HEK293 (cell line): ENCODE data around the gene ADGRF1.

Source experiments
- CTCF ChIA-PET: fragments of 350-600 bp; formaldehyde crosslinking; extraction: SDS; loops from one replicate; lab custom pipeline; 2021; ENCODE audit warnings: antibody characterized with exemption; lab: Yijun Ruan, JAX
- POLR2A ChIA-PET: fragments of 300-600 bp; formaldehyde crosslinking; extraction: SDS; loops from one replicate; lab custom pipeline; 2020; ENCODE audit warnings: antibody characterized with exemption, inconsistent platforms; lab: Yijun Ruan, JAX
- H3K27ac ChIP-seq: fragments of 200-500 bp; sonication (Bioruptor generic); 2 replicates; pipeline ENCODE4 v1.5.1; 2014; ENCODE audit warnings: low read depth, low read length, control low read depth, inconsistent platforms; ENCODE audit errors: extremely low read depth
- H3K36me3 ChIP-seq, 2 experiments: fragments of 200-500 bp in 1 of 2; sonication (Bioruptor generic) in 1 of 2; 1 replicate in 1 of 2; 2 replicates in 1 of 2; pipeline ENCODE4 v1.5.1; 2014 to 2017; ENCODE audit warnings: inconsistent platforms in 2 of 2, low read length in 2 of 2; ENCODE audit not compliant: control insufficient read depth in 2 of 2, insufficient read depth in 1 of 2
- H3K4me1 ChIP-seq: fragments of 200-500 bp; sonication (Bioruptor generic); 2 replicates; pipeline ENCODE4 v1.5.1; 2014; ENCODE audit warnings: mild to moderate bottlenecking, low read length, inconsistent platforms; ENCODE audit not compliant: control insufficient read depth, insufficient read depth
- H3K4me3 ChIP-seq: 2 replicates; pipeline ENCODE4 v1.5.1; 2011; ENCODE audit warnings: low read depth, mild to moderate bottlenecking, control low read depth, low read length, moderate library complexity
- H3K9me3 ChIP-seq: fragments of 200-500 bp; sonication (Bioruptor generic); 2 replicates; pipeline ENCODE4 v1.5.1; 2014; ENCODE audit warnings: low read depth, low read length, inconsistent platforms; ENCODE audit not compliant: control insufficient read depth, insufficient read depth
- BCL11A ChIP-seq: fragments of 450-650 bp; formaldehyde crosslinking; IDR thresholded peaks from 2 replicates; pipeline ENCODE4 v1.5.1; 2016; ENCODE audit warnings: low read depth, missing biosample characterization, missing genetic modification characterization
- OSR2 ChIP-seq: fragments of 450-650 bp; formaldehyde crosslinking; IDR thresholded peaks from 2 replicates; pipeline ENCODE4 v1.5.1; 2016; ENCODE audit warnings: missing biosample characterization, missing genetic modification characterization
- OVOL3 ChIP-seq: fragments of 450-650 bp; formaldehyde crosslinking; IDR thresholded peaks from 2 replicates; pipeline ENCODE4 v1.5.1; 2016; ENCODE audit warnings: missing biosample characterization, missing genetic modification characterization
- TRIM28 ChIP-seq: IDR thresholded peaks from 2 replicates; pipeline ENCODE4 v1.6.1; 2011; ENCODE audit warnings: low read length, control low read depth, borderline replicate concordance
- ZFP3 ChIP-seq: fragments of 450-650 bp; formaldehyde crosslinking; IDR thresholded peaks from 2 replicates; pipeline ENCODE4 v1.5.1; 2016; ENCODE audit warnings: low read depth, missing biosample characterization, missing genetic modification characterization
- ZIC2 ChIP-seq: fragments of 450-650 bp; formaldehyde crosslinking; IDR thresholded peaks from 2 replicates; pipeline ENCODE4 v1.5.1; 2016; ENCODE audit warnings: missing biosample characterization, missing genetic modification characterization
- ZNF10 ChIP-seq: fragments of 450-650 bp; formaldehyde crosslinking; IDR thresholded peaks from 2 replicates; pipeline ENCODE4 v1.5.1; 2017; ENCODE audit warnings: missing biosample characterization, missing genetic modification characterization
- ZNF114 ChIP-seq: fragments of 450-650 bp; formaldehyde crosslinking; IDR thresholded peaks from 2 replicates; pipeline ENCODE4 v1.5.0; 2017; ENCODE audit warnings: missing biosample characterization, missing genetic modification characterization
- ZNF146 ChIP-seq: fragments of 450-650 bp; formaldehyde crosslinking; IDR thresholded peaks from 2 replicates; pipeline ENCODE4 v1.5.1; 2016; ENCODE audit warnings: missing biosample characterization, missing genetic modification characterization
- ZNF155 ChIP-seq: fragments of 450-650 bp; formaldehyde crosslinking; IDR thresholded peaks from 2 replicates; pipeline ENCODE4 v1.5.1; 2016; ENCODE audit warnings: missing biosample characterization, missing genetic modification characterization
- ZNF184 ChIP-seq: fragments of 450-650 bp; IDR thresholded peaks from 2 replicates; pipeline ENCODE4 v1.5.1; 2018; ENCODE audit warnings: missing biosample characterization, mild to moderate bottlenecking, missing genetic modification characterization
- ZNF19 ChIP-seq: fragments of 450-650 bp; formaldehyde crosslinking; IDR thresholded peaks from 2 replicates; pipeline ENCODE4; 2016; ENCODE audit warnings: missing biosample characterization, missing genetic modification characterization, low read depth
- ZNF202 ChIP-seq: fragments of 450-650 bp; formaldehyde crosslinking; IDR thresholded peaks from 2 replicates; pipeline ENCODE4 v1.5.1; 2016; ENCODE audit warnings: missing biosample characterization, missing genetic modification characterization, borderline replicate concordance
- ZNF274 ChIP-seq, 2 experiments: fragments of 200-500 bp in 1 of 2; fragments of 450-650 bp in 1 of 2; sonication (Bioruptor generic) in 1 of 2; formaldehyde crosslinking in 1 of 2; IDR thresholded peaks; 2 replicates each; pipeline versions ENCODE4 v1.5.1 to v1.6.1; 2014 to 2016; ENCODE audit warnings: borderline replicate concordance in 1 of 2, inconsistent platforms in 1 of 2, low read length in 1 of 2, missing biosample characterization in 1 of 2, missing genetic modification characterization in 1 of 2
- ZNF292 ChIP-seq: fragments of 450-650 bp; formaldehyde crosslinking; IDR thresholded peaks from 2 replicates; pipeline ENCODE4 v1.5.1; 2016; ENCODE audit warnings: low read depth, missing biosample characterization, missing genetic modification characterization, borderline replicate concordance
- ZNF521 ChIP-seq: fragments of 450-650 bp; formaldehyde crosslinking; IDR thresholded peaks from 2 replicates; pipeline ENCODE4 v1.5.1; 2017; ENCODE audit warnings: missing biosample characterization, mild to moderate bottlenecking, missing genetic modification characterization
- ZNF529 ChIP-seq: fragments of 450-650 bp; formaldehyde crosslinking; IDR thresholded peaks from 2 replicates; pipeline ENCODE4 v1.5.1; 2017; ENCODE audit warnings: missing genetic modification characterization, missing biosample characterization; ENCODE audit not compliant: insufficient replicate concordance
- ZNF596 ChIP-seq: fragments of 450-650 bp; IDR thresholded peaks from 2 replicates; pipeline ENCODE4 v1.5.0; 2018; ENCODE audit warnings: missing biosample characterization, mild to moderate bottlenecking, missing genetic modification characterization, moderate library complexity
- ZNF664 ChIP-seq: fragments of 450-650 bp; formaldehyde crosslinking; IDR thresholded peaks from 2 replicates; pipeline ENCODE4 v1.5.1; 2016; ENCODE audit warnings: missing biosample characterization, missing genetic modification characterization
- ZNF701 ChIP-seq: fragments of 450-650 bp; formaldehyde crosslinking; IDR thresholded peaks from 2 replicates; pipeline ENCODE4 v1.5.1; 2016; ENCODE audit warnings: missing biosample characterization, missing genetic modification characterization
- ZNF768 ChIP-seq: fragments of 450-650 bp; formaldehyde crosslinking; IDR thresholded peaks from 2 replicates; pipeline ENCODE4 v1.5.1; 2018; ENCODE audit warnings: missing biosample characterization, mild to moderate bottlenecking, missing genetic modification characterization
- ZNF792 ChIP-seq: fragments of 450-650 bp; formaldehyde crosslinking; IDR thresholded peaks from 2 replicates; pipeline ENCODE4 v1.5.1; 2016; ENCODE audit warnings: missing biosample characterization, missing genetic modification characterization
- TF ChIP-seq, protein P1 (sequence below): fragments of 450-650 bp; formaldehyde crosslinking; IDR thresholded peaks from 2 replicates; pipeline ENCODE4 v1.5.1; 2016; ENCODE audit warnings: missing biosample characterization, missing genetic modification characterization, borderline replicate concordance
- TF ChIP-seq, protein P2 (sequence below): fragments of 450-650 bp; formaldehyde crosslinking; IDR thresholded peaks from 2 replicates; pipeline ENCODE4 v1.5.1; 2016; ENCODE audit warnings: missing biosample characterization, missing genetic modification characterization, borderline replicate concordance
- TF ChIP-seq, protein P3 (sequence below): sonication (generic); formaldehyde crosslinking; IDR thresholded peaks from 2 replicates; pipeline ENCODE4 v1.8.1; 2022; ENCODE audit warnings: mild to moderate bottlenecking, moderate library complexity, missing genetic modification reagents

ADGRF1 gene

DNA sequence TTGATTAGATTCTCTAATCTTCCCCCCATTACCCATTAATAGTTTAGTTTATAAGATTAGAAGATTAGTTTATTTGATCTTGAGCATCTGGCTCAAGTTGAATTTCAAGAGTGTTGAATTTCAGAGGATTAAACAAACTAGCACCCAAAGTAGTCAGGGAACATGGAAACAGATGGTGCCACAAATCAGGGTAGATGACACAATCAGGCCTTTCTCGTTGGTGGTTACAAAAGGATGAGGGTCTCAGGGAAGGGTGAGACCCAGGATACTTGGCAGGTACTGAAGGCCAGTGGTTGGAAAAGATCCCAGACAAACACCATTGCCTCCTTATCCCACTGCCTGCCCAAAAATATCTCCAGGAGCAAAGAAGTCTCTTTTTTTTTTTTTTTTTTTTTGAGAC, 29.5 kb upstream of the ADGRF1 start (continued):
- TF ChIP-seq OVOL3 (no peak), ZNF701 (tag by site-specific recombination) (no peak), ZNF292 (tag by site-specific recombination) (no peak), ZNF596 (tag by site-specific recombination) (no peak), ZNF792 (tag by site-specific recombination) (no peak), ZNF202 (no peak), ZNF19 (tag by site-specific recombination) (no peak), ZNF10 (tag by site-specific recombination) (no peak)

DNA sequence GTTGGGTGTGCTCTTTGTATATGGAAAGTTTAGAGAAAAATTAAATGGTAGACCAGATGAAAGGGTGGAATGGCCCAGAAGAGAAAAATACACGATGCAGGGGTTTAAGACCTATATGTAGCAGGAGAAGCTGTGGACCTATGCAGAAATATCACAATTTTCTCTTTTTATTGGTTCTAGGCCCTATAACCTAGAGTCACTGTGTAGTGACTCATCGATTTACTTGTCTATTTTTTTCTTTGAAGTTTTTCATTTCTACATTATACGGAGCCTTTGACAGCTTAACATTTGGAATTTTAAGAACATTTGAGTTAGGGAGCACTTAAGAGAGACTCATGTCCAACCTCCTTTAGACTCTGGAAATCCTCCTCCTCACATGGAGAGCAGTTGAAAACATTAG, 28.3 kb upstream of the ADGRF1 start:
- H3K4me3 ChIP-seq = no peak overlapping the region
- no peak overlapping the region for H3K27ac ChIP-seq
- POLR2A ChIA-PET = no interaction called here
- no peaks in the 10 kb centered on the region; the same call in 1 of the 2 replicates for H3K4me1 ChIP-seq
- H3K36me3 ChIP-seq = no peaks in the 10 kb centered on the region
- no peaks in the 10 kb centered on the region for H3K9me3 ChIP-seq
- TF ChIP-seq ZNF274 (IDR thresholded peaks at IDR 0.05; ENCODE audit: low read length) (no peak), ZNF274 (tag by site-specific recombination; IDR thresholded peaks at IDR 0.05; ENCODE audit: borderline replicate concordance) (no peak), ZNF529 (tag by site-specific recombination) (no peak), ZNF155 (no peak), ZFP3 (tag by site-specific recombination) (no peak), OSR2 (tag by site-specific recombination) (no peak), ZNF596 (tag by site-specific recombination) (no peak), ZIC2 (tag by site-specific recombination) (no peak), ZNF184 (no peak), TRIM28 (no peak), ZNF114 (tag by site-specific recombination) (no peak), ZNF664 (no peak), ZNF146 (no peak), ZNF768 (tag by site-specific recombination) (no peak), ZNF521 (tag by site-specific recombination) (no peak), BCL11A (no peak)
- TF ChIP-seq, protein P1, sequence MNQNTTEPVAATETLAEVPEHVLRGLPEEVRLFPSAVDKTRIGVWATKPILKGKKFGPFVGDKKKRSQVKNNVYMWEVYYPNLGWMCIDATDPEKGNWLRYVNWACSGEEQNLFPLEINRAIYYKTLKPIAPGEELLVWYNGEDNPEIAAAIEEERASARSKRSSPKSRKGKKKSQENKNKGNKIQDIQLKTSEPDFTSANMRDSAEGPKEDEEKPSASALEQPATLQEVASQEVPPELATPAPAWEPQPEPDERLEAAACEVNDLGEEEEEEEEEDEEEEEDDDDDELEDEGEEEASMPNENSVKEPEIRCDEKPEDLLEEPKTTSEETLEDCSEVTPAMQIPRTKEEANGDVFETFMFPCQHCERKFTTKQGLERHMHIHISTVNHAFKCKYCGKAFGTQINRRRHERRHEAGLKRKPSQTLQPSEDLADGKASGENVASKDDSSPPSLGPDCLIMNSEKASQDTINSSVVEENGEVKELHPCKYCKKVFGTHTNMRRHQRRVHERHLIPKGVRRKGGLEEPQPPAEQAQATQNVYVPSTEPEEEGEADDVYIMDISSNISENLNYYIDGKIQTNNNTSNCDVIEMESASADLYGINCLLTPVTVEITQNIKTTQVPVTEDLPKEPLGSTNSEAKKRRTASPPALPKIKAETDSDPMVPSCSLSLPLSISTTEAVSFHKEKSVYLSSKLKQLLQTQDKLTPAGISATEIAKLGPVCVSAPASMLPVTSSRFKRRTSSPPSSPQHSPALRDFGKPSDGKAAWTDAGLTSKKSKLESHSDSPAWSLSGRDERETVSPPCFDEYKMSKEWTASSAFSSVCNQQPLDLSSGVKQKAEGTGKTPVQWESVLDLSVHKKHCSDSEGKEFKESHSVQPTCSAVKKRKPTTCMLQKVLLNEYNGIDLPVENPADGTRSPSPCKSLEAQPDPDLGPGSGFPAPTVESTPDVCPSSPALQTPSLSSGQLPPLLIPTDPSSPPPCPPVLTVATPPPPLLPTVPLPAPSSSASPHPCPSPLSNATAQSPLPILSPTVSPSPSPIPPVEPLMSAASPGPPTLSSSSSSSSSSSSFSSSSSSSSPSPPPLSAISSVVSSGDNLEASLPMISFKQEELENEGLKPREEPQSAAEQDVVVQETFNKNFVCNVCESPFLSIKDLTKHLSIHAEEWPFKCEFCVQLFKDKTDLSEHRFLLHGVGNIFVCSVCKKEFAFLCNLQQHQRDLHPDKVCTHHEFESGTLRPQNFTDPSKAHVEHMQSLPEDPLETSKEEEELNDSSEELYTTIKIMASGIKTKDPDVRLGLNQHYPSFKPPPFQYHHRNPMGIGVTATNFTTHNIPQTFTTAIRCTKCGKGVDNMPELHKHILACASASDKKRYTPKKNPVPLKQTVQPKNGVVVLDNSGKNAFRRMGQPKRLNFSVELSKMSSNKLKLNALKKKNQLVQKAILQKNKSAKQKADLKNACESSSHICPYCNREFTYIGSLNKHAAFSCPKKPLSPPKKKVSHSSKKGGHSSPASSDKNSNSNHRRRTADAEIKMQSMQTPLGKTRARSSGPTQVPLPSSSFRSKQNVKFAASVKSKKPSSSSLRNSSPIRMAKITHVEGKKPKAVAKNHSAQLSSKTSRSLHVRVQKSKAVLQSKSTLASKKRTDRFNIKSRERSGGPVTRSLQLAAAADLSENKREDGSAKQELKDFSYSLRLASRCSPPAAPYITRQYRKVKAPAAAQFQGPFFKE = no peak
- TF ChIP-seq, protein P2, sequence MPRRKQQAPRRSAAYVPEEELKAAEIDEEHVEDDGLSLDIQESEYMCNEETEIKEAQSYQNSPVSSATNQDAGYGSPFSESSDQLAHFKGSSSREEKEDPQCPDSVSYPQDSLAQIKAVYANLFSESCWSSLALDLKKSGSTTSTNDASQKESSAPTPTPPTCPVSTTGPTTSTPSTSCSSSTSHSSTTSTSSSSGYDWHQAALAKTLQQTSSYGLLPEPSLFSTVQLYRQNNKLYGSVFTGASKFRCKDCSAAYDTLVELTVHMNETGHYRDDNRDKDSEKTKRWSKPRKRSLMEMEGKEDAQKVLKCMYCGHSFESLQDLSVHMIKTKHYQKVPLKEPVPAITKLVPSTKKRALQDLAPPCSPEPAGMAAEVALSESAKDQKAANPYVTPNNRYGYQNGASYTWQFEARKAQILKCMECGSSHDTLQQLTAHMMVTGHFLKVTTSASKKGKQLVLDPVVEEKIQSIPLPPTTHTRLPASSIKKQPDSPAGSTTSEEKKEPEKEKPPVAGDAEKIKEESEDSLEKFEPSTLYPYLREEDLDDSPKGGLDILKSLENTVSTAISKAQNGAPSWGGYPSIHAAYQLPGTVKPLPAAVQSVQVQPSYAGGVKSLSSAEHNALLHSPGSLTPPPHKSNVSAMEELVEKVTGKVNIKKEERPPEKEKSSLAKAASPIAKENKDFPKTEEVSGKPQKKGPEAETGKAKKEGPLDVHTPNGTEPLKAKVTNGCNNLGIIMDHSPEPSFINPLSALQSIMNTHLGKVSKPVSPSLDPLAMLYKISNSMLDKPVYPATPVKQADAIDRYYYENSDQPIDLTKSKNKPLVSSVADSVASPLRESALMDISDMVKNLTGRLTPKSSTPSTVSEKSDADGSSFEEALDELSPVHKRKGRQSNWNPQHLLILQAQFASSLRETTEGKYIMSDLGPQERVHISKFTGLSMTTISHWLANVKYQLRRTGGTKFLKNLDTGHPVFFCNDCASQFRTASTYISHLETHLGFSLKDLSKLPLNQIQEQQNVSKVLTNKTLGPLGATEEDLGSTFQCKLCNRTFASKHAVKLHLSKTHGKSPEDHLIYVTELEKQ (tag by site-specific recombination) = no peak
- TF ChIP-seq, protein P3, sequence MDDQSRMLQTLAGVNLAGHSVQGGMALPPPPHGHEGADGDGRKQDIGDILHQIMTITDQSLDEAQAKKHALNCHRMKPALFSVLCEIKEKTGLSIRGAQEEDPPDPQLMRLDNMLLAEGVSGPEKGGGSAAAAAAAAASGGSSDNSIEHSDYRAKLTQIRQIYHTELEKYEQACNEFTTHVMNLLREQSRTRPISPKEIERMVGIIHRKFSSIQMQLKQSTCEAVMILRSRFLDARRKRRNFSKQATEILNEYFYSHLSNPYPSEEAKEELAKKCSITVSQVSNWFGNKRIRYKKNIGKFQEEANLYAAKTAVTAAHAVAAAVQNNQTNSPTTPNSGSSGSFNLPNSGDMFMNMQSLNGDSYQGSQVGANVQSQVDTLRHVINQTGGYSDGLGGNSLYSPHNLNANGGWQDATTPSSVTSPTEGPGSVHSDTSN (CRISPR knock-in tag) = no peak
- CTCF ChIA-PET = interaction anchor here (0.6 to 1.2 kb wide), 4 partner anchors 8 to 165 kb away, joined by 3 to 4 read pairs (median 4); no protein-coding TSS in a partner anchor
